Measurements from ENCODE around the gene MAST4. TPM values are rescaled to one million over a fixed set of nuclear protein-coding genes. Genes with fewer than 3 reads are reported as not detected.

The MAST4 gene
- polyA plus RNA-seq, 1 experiment = 4.0 TPM

DNA sequence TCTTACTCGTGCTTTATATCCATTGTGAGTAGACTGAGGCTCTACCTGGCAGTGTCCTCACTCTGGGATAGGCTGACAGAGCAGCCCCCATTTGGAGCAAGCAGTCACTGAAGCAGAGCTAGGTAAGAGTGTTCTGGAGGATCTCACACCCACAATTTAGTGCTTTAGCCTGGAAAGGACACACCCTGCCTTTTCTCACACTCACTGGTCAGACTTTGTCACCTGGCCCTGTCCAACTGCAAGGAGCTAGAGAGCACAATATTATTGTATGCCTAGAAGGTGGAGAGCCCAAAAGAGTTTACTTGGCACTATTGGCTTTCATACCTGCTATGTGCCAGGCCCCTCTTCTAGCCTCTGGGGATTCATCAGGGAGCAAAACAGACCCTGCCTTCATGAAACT lies 141.9 kb downstream of the MAST4 start:
- no peak overlapping the region for H3K4me3 ChIP-seq (ENCODE audit: low read depth, low read length)
- CTCF ChIA-PET = no interaction called here
- TF ChIP-seq, protein P1, sequence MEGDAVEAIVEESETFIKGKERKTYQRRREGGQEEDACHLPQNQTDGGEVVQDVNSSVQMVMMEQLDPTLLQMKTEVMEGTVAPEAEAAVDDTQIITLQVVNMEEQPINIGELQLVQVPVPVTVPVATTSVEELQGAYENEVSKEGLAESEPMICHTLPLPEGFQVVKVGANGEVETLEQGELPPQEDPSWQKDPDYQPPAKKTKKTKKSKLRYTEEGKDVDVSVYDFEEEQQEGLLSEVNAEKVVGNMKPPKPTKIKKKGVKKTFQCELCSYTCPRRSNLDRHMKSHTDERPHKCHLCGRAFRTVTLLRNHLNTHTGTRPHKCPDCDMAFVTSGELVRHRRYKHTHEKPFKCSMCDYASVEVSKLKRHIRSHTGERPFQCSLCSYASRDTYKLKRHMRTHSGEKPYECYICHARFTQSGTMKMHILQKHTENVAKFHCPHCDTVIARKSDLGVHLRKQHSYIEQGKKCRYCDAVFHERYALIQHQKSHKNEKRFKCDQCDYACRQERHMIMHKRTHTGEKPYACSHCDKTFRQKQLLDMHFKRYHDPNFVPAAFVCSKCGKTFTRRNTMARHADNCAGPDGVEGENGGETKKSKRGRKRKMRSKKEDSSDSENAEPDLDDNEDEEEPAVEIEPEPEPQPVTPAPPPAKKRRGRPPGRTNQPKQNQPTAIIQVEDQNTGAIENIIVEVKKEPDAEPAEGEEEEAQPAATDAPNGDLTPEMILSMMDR (IDR thresholded peaks at IDR 0.05; ENCODE audit: insufficient read depth, low read depth, low read length) = no peak
- no peaks in the 10 kb centered on the region for H3K36me3 ChIP-seq (ENCODE audit: control insufficient read depth, insufficient read depth, low read length)
- DNase-seq (ENCODE audit: low read depth) = no peak
- POLR2A ChIA-PET = no interaction called here
- H3K27me3 ChIP-seq (ENCODE audit: control insufficient read depth, insufficient read depth, low read length) = no peaks in the 10 kb centered on the region

DNA sequence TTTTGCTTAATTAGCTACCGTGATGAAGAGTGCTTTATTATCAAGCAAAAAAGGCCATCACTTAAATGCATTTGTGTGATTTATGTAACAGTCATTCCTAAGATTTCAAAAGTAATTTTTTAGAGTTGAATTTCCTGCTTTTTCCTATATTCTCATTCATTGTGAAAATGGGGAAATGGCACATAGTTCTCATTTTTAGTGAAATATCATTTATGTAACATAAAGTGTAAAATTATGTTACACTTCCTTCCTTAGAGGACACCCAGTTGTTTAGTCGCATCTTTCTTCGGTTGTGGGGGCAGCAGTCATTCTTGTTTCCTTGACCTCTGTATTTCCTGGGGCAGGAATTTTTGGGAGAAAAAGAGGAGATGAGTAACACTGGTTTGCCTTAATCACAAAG lies 142.8 kb downstream of the MAST4 start:
- DNase-seq (ENCODE audit: low read depth) = no peak
- H3K27me3 ChIP-seq (ENCODE audit: control insufficient read depth, insufficient read depth, low read length) = no peaks in the 10 kb centered on the region
- TF ChIP-seq, protein P1 (IDR thresholded peaks at IDR 0.05; ENCODE audit: insufficient read depth, low read depth, low read length) = no peak
- ChIA-PET POLR2A (no interaction called here), CTCF (no interaction called here)
- H3K36me3 ChIP-seq (ENCODE audit: control insufficient read depth, insufficient read depth, low read length) = no peaks in the 10 kb centered on the region
- no peak overlapping the region for H3K4me3 ChIP-seq (ENCODE audit: low read depth, low read length)

DNA sequence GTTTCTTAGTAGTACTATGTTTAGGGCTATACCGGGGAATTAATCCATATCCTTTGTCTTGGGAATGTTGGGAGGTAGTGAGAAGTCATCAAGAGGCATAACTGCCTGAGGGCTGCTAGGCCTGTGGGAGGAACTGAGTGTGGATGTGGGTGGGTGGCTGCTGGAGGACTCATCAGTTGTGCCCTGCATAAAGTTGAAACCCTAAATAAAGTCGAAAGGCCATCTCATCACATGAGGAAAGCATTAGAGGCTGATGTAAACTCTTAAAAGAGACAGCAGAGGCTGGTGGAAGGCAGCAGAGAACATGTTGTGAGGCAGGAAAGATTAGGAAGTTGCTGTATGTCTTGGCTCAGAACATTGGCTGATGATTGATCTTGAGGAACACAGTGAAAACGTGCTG lies 143.8 kb downstream of the MAST4 start:
- ChIA-PET POLR2A (no interaction called here), CTCF (no interaction called here)
- no peaks in the 10 kb centered on the region for H3K27me3 ChIP-seq (ENCODE audit: control insufficient read depth, insufficient read depth, low read length)
- TF ChIP-seq, protein P1 (IDR thresholded peaks at IDR 0.05; ENCODE audit: insufficient read depth, low read depth, low read length) = no peak
- no peak overlapping the region for H3K4me3 ChIP-seq (ENCODE audit: low read depth, low read length)
- DNase-seq (ENCODE audit: low read depth) = no peak
- no peaks in the 10 kb centered on the region for H3K36me3 ChIP-seq (ENCODE audit: control insufficient read depth, insufficient read depth, low read length)

DNA sequence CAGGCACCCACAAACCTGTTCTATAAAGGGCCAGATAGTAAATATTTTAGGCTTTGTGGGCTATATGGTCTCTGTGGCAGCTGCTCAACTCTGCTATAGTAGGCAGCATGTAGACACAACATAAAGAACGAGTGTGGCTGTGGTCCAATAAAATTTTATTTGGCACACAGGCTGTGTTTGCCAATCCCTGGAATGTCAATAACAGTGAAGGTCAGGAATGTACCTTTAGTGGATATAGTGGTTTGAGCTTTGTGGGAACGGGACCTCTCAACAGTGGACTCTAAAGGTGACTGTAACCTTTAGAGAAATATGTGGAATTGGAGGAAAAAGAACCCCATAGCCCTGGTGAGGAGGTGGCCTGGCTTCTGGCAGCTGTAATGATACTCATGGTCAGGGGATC lies 145.2 kb downstream of the MAST4 start:
- no peaks in the 10 kb centered on the region for H3K27me3 ChIP-seq (ENCODE audit: control insufficient read depth, insufficient read depth, low read length)
- CTCF ChIA-PET = no interaction called here
- no peaks in the 10 kb centered on the region for H3K36me3 ChIP-seq (ENCODE audit: control insufficient read depth, insufficient read depth, low read length)
- DNase-seq (ENCODE audit: low read depth) = no peak
- POLR2A ChIA-PET = no interaction called here
- no peak overlapping the region for H3K4me3 ChIP-seq (ENCODE audit: low read depth, low read length)
- TF ChIP-seq, protein P1 (IDR thresholded peaks at IDR 0.05; ENCODE audit: insufficient read depth, low read depth, low read length) = no peak

DNA sequence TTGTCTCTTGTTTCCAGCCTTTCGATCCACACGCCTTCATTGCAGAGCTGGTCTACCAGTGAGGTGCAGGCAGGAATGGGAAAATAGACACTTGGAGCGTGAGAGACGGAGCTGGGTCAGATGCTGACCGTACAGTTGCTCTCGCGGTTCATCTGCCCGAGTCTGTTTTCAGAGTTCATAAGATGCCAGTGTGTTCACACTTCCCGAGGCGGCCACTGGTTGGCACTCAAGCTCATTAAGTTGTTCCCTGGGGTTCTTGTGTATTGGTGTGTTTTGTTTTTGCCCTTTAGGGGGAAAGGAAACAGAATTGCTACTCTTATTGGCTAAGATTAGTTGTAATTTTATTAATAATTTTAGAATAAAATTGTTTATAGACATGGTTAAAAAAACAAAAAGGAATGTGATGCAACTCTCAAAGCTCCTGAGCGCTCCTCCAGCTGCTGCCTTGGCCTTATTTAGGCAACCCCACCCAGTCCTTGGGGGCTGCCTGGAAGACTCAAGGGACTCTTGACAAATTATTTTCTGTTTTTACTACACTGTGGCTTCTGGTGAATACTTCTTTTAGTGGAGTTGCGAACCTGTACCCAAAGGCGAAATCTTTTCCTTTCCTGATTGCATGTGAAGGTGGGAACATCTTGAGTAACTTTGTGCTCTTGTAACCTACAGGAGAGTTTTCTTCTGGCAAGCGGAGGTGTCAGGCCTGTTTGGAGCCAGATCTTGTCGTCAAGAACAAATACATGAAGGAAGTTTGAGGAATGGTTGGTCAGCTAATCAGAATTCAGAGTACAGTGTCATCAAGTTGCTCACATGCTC lies 146.1 kb downstream of the MAST4 start:
- no peak for DNase-seq (ENCODE audit: low read depth)
- Histone ChIP-seq H3K4me3 (ENCODE audit: low read depth, low read length) (no peak overlapping the region), H3K36me3 (ENCODE audit: control insufficient read depth, insufficient read depth, low read length) (no peaks in the 10 kb centered on the region), H3K27me3 (ENCODE audit: control insufficient read depth, insufficient read depth, low read length) (no peaks in the 10 kb centered on the region)
- TF ChIP-seq, protein P1 (IDR thresholded peaks at IDR 0.05; ENCODE audit: insufficient read depth, low read depth, low read length) = no peak
- ChIA-PET CTCF (no interaction called here), POLR2A (no interaction called here)

Measured in BJ (cell line).